Ishikawa (cell line): ENCODE results near the gene CCDC13.

Source experiments
- CEBPB ChIP-seq: IDR thresholded peaks from 2 replicates; pipeline ENCODE4 v1.6.1; 2012
- CREB1 ChIP-seq: IDR thresholded peaks from 2 replicates; pipeline ENCODE4 v1.6.1; 2012; ENCODE audit warnings: low read depth
- EGR1 ChIP-seq: IDR thresholded peaks from 2 replicates; pipeline ENCODE4 v1.6.1; 2012
- EP300 ChIP-seq: IDR thresholded peaks from 2 replicates; pipeline ENCODE4 v1.6.1; 2012; ENCODE audit warnings: borderline replicate concordance
- FOXM1 ChIP-seq: IDR thresholded peaks from 2 replicates; pipeline ENCODE4 v1.6.1; 2012; ENCODE audit warnings: low read depth, borderline replicate concordance
- MAX ChIP-seq: IDR thresholded peaks from 2 replicates; pipeline ENCODE4 v1.6.1; 2012
- RAD21 ChIP-seq: IDR thresholded peaks from 2 replicates; pipeline ENCODE4 v1.6.1; 2012; ENCODE audit warnings: low read depth
- REST ChIP-seq: IDR thresholded peaks from 2 replicates; pipeline ENCODE4 v1.6.1; 2012; ENCODE audit warnings: low read depth, mild to moderate bottlenecking
- TAF1 ChIP-seq: IDR thresholded peaks from 2 replicates; pipeline ENCODE4 v1.6.1; 2012; ENCODE audit warnings: low read depth, mild to moderate bottlenecking
- TCF12 ChIP-seq: IDR thresholded peaks from 2 replicates; pipeline ENCODE4 v1.6.1; 2012; ENCODE audit warnings: low read depth
- TEAD4 ChIP-seq: IDR thresholded peaks from 2 replicates; pipeline ENCODE4 v1.6.1; 2012
- USF1 ChIP-seq: IDR thresholded peaks from 2 replicates; pipeline ENCODE4 v1.6.1; 2012
- YY1 ChIP-seq: IDR thresholded peaks from 2 replicates; pipeline ENCODE4 v1.6.1; 2012; ENCODE audit warnings: low read depth
- ZBTB7A ChIP-seq: IDR thresholded peaks from 2 replicates; pipeline ENCODE4 v1.6.1; 2012; ENCODE audit warnings: low read depth

Gene CCDC13

GRCh38 chr3:42815826-42816225, 42.8 kb upstream of the CCDC13 start:
- TF ChIP-seq EP300, result no peak
- no peak for TF ChIP-seq EGR1
- no peak for TF ChIP-seq CREB1

GRCh38 chr3:42814914-42815507, 42.0 kb upstream of the CCDC13 start:
- no peak for TF ChIP-seq CREB1
- no peak for TF ChIP-seq EP300
- TF ChIP-seq RAD21, result no peak
- no peak for TF ChIP-seq ZBTB7A
- TF ChIP-seq REST, result no peak
- TF ChIP-seq TCF12, result no peak
- no peak for TF ChIP-seq MAX
- no peak for TF ChIP-seq EGR1

GRCh38 chr3:42814246-42814645, 41.2 kb upstream of the CCDC13 start:
- TF ChIP-seq TAF1, result no peak
- TF ChIP-seq RAD21, result no peak
- no peak for TF ChIP-seq REST
- TF ChIP-seq CEBPB, result no peak
- no peak for TF ChIP-seq CREB1
- no peak for TF ChIP-seq YY1
- TF ChIP-seq TEAD4, result no peak
- TF ChIP-seq EP300, result no peak
- TF ChIP-seq FOXM1, result no peak
- TF ChIP-seq ZBTB7A, result no peak

GRCh38 chr3:42810706-42811105, 37.7 kb upstream of the CCDC13 start:
- TF ChIP-seq MAX, result peak; percentile 38; the same call in 1 of the 2 replicates
- TF ChIP-seq CEBPB, result peak; percentile 42; the same call in 1 of the 2 replicates
- peak; percentile 84 for TF ChIP-seq TEAD4

GRCh38 chr3:42809202-42809601, 36.1 kb upstream of the CCDC13 start, which contains the start of gene ACKR2:
Gene ACKR2 (plus strand): TSS chr3:42809445. CDS start chr3:42864503, 55,058 bp downstream.
- peak; percentile 57 for TF ChIP-seq TEAD4
- no peak for TF ChIP-seq EGR1
- no peak for TF ChIP-seq ZBTB7A
- no peak for TF ChIP-seq TCF12
- no peak for TF ChIP-seq USF1
- TF ChIP-seq EP300, result no peak

GRCh38 chr3:42807929-42808328, 34.9 kb upstream of the CCDC13 start:
- TF ChIP-seq EP300 (no peak), YY1 (no peak), CREB1 (no peak), EGR1 (no peak), USF1 (no peak), TEAD4 (no peak)

- no peak for TF ChIP-seq FOXM1
These were observed 32.2 kb upstream of the CCDC13 start for GRCh38 chr3:42805141-42805821.
